ENCODE results near the gene AGMO. TPM values are rescaled to one million over a fixed set of nuclear protein-coding genes. Genes with fewer than 3 reads are reported as not detected.

The AGMO gene
- total RNA-seq, 2 donors from 2014 or later = 1.9 TPM; not detected in 1

DNA sequence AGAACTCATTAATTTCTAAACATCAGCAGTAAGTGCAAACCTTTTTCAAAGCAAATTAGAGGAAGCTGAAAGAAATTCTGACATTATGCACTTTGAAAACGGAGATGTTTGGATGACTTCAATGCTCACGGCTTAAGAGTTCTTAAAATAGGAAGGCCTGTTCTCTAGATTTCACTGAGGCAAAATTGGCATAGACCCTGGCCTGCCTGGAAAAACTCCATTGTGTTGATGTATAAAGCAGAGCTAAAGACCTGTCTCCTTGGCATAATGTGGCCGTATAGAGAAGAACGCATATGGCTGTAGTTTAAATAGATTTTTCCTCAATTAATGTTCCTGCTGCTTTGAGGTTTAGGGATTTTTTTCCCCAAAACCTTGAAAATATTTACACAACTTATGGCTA lies 24.5 kb upstream of the AGMO start:
- Mint-ChIP-seq H3K27me3 (ENCODE audit: insufficient read depth) (no peaks in the 10 kb centered on the region), H3K4me3 (no peak overlapping the region), H3K36me3 (ENCODE audit: low read depth) (no peaks in the 10 kb centered on the region), H3K4me1 (no peaks in the 10 kb centered on the region), H3K27ac (no peak overlapping the region), H3K9me3 (peaks cover 24% of the 10 kb centered on the region)
- no peak for DNase-seq
- H3K27me3 ChIP-seq (ENCODE audit: control insufficient read depth, insufficient read depth, low read length, poor library complexity, severe bottlenecking) = no peaks in the 10 kb centered on the region
- no peaks in the 10 kb centered on the region for H3K36me3 ChIP-seq (ENCODE audit: control insufficient read depth, insufficient read depth, low read length)
- no peak overlapping the region for H3K27ac ChIP-seq (ENCODE audit: low read depth, low read length)
- peaks cover 18% of the 10 kb centered on the region for H3K9me3 ChIP-seq (ENCODE audit: control insufficient read depth, low read length)
- TF ChIP-seq CTCF (conservative IDR thresholded peaks at IDR 0.05) = no peak
- H3K9ac ChIP-seq (ENCODE audit: extremely low read depth, low read length, poor library complexity, severe bottlenecking) = no peak overlapping the region
- no peak overlapping the region for H3K4me3 ChIP-seq (ENCODE audit: low read length)
- H3K4me1 ChIP-seq (ENCODE audit: control insufficient read depth, insufficient read depth, low read length) = no peaks in the 10 kb centered on the region
- 92 to 99% methylated on average over 4 of the region's 4 CpGs for WGBS, 2 experiments (ENCODE audit: insufficient coverage in 1 of 2, insufficient read length in 1 of 2)

GRCh38 chr7:15584575-15584974 lies 22.8 kb upstream of the AGMO start:
- no peaks in the 10 kb centered on the region for H3K4me1 ChIP-seq (ENCODE audit: control insufficient read depth, insufficient read depth, low read length)
- no peaks in the 10 kb centered on the region for H3K27me3 ChIP-seq (ENCODE audit: control insufficient read depth, insufficient read depth, low read length, poor library complexity, severe bottlenecking)
- Mint-ChIP-seq H3K4me1 (no peaks in the 10 kb centered on the region), H3K27me3 (ENCODE audit: insufficient read depth) (no peaks in the 10 kb centered on the region), H3K4me3 (no peak overlapping the region), H3K9me3 (peaks cover 24% of the 10 kb centered on the region), H3K27ac (no peak overlapping the region), H3K36me3 (ENCODE audit: low read depth) (no peaks in the 10 kb centered on the region)
- no peak overlapping the region for H3K9ac ChIP-seq (ENCODE audit: extremely low read depth, low read length, poor library complexity, severe bottlenecking)
- H3K9me3 ChIP-seq (ENCODE audit: control insufficient read depth, low read length) = peaks cover 18% of the 10 kb centered on the region
- no peaks in the 10 kb centered on the region for H3K36me3 ChIP-seq (ENCODE audit: control insufficient read depth, insufficient read depth, low read length)
- no peak overlapping the region for H3K4me3 ChIP-seq (ENCODE audit: low read length)
- no peak for DNase-seq
- H3K27ac ChIP-seq (ENCODE audit: low read depth, low read length) = no peak overlapping the region
- 87 to 95% methylated on average over 2 to 3 of the region's 3 CpGs for WGBS, 2 experiments (ENCODE audit: insufficient coverage in 1 of 2, insufficient read length in 1 of 2)
- TF ChIP-seq CTCF (conservative IDR thresholded peaks at IDR 0.05) = no peak

DNA sequence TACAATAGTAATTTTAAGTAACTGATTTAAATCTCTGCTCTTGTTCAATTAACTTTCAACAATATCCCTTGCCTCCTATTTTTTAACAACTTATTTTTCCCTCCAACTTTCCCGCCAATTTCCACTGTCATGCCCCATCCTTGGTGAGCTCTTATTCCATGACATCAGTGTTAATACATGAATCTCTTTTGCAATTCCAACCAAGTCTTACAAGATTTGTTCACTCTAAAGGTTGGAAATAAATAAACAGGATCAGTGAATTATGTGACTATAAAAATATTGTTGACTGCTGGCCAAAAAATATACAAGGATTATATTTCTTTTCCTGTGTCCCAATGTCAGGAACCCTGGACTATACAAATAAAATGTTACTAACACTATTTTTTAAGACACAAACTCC lies 21.0 kb upstream of the AGMO start:
- H3K27ac Mint-ChIP-seq = no peak overlapping the region
- Histone ChIP-seq H3K4me3 (ENCODE audit: low read length) (no peak overlapping the region), H3K27me3 (ENCODE audit: control insufficient read depth, insufficient read depth, low read length, poor library complexity, severe bottlenecking) (no peaks in the 10 kb centered on the region), H3K36me3 (ENCODE audit: control insufficient read depth, insufficient read depth, low read length) (no peaks in the 10 kb centered on the region), H3K4me1 (ENCODE audit: control insufficient read depth, insufficient read depth, low read length) (no peaks in the 10 kb centered on the region), H3K9me3 (ENCODE audit: control insufficient read depth, low read length) (peaks cover 18% of the 10 kb centered on the region), H3K9ac (ENCODE audit: extremely low read depth, low read length, poor library complexity, severe bottlenecking) (no peak overlapping the region), H3K27ac (ENCODE audit: low read depth, low read length) (no peak overlapping the region)
- WGBS, 2 experiments (ENCODE audit: insufficient coverage in 1 of 2, insufficient read length in 1 of 2) = 95 to 100% methylated on average over 1 of the region's 1 CpG
- no peaks in the 10 kb centered on the region for H3K36me3 Mint-ChIP-seq (ENCODE audit: low read depth)
- H3K4me3 Mint-ChIP-seq = no peak overlapping the region
- H3K27me3 Mint-ChIP-seq (ENCODE audit: insufficient read depth) = no peaks in the 10 kb centered on the region
- H3K9me3 Mint-ChIP-seq = peaks cover 24% of the 10 kb centered on the region
- no peak for DNase-seq
- H3K4me1 Mint-ChIP-seq = no peaks in the 10 kb centered on the region
- no peak for TF ChIP-seq CTCF (conservative IDR thresholded peaks at IDR 0.05)

Measured in endodermal cell (in vitro differentiated cells).